EH (cell line): ENCODE data around the gene ATP8B4.

Experiments
- DNase-seq: peaks from one replicate; pipeline ENCODE4 v3.0.0-alpha.2; 2015; ENCODE audit warnings: low read depth

ATP8B4 gene

GRCh38 chr15:50064673-50065072 lies 54.4 kb downstream of the ATP8B4 start:
- no peak for DNase-seq

GRCh38 chr15:50063226-50063625 lies 55.8 kb downstream of the ATP8B4 start:
- DNase-seq = no peak

DNA sequence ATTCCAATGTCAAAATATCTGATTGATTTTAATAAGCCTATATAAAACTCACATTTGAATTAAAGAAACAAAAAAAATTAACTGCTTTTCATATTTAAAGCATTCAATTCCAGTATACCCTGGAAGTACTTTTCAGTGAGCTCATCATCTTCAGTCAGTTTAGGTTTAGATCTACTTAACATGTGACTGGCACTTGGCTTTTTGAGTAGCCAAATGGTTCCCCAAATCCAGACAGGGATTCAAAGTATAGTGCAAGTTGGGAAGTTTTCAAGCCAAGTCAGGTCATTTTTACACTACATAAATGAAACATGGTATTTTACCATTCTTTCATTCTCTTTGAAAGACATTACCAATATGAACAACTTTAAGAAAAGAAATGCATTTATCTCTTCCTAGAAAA lies 57.5 kb downstream of the ATP8B4 start:
- DNase-seq = no peak

- no peak for DNase-seq
Measured at GRCh38 chr15:50059883-50060282, 59.1 kb downstream of the ATP8B4 start.

DNA sequence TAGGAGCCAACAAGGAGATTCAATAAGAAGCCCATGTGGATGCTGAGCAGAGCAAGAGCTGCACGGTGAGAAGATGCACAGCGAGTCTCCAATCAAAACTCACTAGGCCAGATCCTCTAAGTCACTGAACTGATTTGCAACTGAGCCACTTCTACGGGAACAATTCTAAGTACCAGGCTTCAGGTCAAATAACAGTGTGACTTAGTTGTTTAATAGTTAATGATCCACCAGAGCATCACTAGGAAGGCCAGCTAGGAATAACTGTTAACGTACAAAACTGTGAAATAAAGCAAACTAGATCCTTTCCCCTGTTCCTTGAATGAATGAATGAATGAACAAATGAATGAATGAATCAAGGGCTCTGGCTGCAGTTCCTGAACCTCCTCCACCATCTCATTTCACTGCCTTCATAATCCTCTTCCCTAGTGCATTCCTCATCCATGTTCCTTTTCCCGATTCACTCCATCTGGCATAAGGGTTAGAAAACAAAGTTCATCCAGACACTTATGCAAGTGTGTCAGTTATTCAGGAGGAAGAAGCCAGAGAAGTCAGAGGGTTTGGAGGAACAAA lies 59.7 kb downstream of the ATP8B4 start:
- DNase-seq = no peak

- DNase-seq = peak; percentile 64
Measured at GRCh38 chr15:50057905-50058639, 61.0 kb downstream of the ATP8B4 start.

- DNase-seq = no peak
Measured at GRCh38 chr15:50057196-50057595, 61.8 kb downstream of the ATP8B4 start.

DNA sequence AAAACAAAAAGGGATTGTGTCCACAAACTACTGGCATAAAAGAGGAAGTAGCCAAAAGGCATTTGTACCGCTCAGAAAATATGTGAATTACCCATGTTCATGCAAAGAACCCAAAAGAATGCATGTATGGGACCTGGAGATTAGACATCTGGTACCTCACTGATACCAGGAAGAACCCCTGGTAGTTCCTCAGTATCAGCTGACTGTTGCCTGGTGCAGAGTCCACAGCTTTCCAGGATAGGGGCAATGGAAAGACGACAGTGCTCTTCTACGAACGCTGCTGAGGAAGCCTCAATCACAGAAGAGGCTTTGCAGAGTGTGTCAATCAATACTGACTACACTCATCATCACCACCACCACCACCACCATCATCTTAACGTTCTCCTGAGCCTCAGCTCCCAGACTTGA lies 63.3 kb downstream of the ATP8B4 start:
- no peak for DNase-seq

DNA sequence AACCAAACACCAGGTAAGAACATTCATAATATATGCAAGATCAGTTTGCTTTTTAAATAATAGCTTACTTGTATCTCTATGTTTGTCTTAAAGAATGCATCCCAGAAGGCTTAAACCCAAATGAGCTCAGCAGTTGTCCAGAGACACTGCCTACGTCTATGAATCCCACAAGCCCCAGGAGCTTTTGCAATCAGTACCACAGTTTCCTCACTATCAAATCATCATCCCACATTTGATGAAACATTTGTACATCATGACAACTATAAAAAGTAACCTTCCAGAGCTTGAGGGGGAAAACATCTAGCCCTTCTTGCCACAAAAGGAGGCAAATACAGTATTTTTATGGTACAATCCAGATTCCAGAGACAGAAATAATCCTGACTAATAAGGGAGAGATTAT lies 63.7 kb downstream of the ATP8B4 start:
- DNase-seq = peak; percentile 87

- no peak for DNase-seq
Measured at GRCh38 chr15:50053055-50053856, 65.8 kb downstream of the ATP8B4 start.

DNA sequence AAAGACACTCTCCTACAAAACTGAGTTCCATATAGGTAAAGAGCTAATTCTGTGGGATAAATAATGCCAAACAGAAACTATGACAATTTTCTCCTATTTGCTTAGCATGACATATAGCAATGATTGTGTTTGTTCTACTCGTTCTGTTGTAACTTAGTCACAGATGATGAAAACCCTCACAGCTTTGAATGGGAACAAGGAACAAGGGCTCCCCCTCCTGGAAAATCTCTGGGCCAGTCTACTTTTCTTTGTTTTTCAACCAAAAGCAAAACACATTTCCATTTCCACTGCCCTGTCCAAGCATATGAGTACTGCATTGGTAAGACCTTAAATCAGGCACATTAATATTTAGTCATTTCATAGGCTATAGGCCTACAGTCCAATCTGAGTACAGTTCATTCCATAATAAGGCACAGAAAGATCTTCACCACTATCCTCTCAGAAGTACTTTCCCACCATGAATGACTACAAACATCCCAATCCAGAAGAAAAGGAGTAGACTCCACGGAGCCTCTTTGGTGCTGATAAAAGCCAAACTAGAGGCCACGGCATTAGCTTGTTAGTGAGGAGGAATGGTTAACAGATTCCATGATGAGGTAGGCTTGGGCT lies 67.1 kb downstream of the ATP8B4 start:
- DNase-seq = peak; percentile 81

DNA sequence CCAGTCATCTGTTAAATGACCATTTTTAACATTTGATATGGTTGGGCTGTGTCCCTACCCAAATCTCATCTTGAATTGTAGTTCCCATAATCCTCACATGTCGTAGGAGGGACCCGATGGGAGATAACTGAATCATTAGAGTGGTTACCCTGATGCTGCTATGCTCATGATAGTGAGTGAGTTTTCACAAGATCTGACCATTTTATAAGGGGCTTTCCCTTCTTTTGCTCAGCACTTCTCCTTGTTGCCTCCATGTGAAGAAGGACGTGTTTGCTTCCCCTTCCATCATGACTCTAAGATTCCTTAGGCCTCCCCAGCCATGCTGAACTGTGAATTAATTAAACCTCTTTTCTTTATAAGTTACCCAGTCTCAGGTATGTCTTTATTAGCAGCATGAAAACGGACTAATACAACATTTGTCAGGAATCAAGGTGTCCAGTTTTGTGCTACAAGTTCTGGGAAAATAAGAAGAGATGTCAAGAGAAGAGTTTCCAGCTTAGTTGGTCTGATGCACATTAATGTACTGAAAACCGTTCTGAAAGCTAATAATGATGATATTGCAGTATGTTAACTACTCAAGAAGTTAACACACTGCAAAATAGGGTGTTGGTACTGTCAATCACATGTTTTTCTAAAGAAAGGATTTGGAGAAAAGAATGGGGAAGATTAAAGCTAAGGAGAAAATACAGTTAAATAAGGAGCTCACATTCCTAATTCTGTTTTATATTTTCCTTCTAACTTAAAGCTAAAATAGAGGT lies 67.9 kb downstream of the ATP8B4 start:
- no peak for DNase-seq

DNA sequence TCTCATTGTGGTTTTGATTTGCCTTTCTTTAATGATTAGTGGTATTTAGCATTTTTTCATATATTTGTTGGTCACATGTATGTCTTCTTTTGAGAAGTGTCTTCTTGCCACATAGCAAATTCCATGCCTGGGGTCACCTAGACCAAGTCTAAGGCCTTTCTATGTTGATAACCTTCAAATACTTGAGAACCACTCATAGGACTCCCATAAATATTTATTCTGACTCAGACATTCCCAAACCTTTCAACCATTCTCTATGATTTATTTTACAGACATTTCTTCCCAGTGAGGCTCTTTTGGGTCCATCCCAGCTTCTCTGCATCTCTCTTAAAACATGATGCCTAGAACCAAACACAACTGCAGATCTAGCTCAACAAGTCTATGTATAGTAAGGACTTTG lies 69.2 kb downstream of the ATP8B4 start:
- peak; percentile 86 for DNase-seq

DNA sequence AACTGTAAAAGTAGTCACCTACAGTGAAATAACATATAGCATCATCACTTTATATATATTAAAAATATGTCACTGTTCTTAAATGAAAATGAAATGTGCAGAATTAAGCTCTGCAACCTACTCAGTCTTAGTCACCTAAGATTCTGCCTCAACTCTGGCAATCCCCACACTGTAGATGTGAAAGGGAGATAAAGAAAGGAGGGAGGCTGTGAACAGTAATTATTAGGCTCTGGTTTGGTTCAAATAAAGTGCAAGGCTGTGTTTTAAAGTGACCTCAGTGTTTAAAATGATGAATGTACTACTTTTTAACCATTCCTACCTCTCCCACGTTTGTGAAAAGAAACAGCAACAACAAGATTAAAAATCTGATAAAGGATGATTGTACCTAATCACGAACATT lies 72.2 kb downstream of the ATP8B4 start:
- DNase-seq = peak; percentile 42

GRCh38 chr15:50046159-50046558 lies 72.9 kb downstream of the ATP8B4 start:
- DNase-seq = no peak

- DNase-seq = no peak
Measured at GRCh38 chr15:50044904-50045303, 74.1 kb downstream of the ATP8B4 start.

DNA sequence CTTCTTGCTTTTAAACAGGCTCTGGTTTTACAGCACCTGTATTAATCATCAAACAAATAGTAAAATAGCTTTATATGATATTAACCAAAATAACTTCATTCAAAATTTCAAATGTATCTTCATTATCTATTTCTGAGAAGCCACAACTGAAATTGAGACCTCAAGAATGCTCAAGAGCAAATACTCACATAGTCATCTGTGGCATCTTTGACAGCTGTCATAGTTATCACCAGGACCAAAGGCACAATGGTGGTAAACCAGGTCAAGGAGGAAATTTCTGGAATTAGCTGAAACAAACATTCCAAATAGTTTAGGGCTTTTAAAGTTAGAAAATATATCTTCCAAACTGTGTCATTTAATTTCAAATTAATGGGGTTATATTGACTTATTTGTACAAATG lies 74.6 kb downstream of the ATP8B4 start:
- no peak for DNase-seq

GRCh38 chr15:50042775-50043174 lies 76.3 kb downstream of the ATP8B4 start:
- DNase-seq = no peak

DNA sequence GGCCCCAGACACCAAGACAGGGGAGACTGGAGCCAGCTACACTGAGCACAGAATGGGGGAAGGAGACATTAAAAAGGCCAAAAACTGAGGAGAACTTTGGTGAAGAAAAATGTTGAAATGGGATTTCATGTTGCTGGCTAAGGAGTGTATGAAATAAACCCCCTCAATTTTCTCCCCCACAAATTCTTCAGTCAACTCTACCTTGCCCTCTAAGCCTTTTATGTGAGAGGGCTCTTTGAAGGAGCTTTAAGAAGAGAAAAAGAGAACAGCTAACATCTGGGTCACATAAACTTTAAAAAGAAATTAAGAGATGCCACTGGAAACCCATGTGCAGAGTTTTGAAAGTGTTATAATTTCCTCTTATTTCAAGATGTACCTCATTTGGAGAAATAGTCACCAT lies 88.6 kb downstream of the ATP8B4 start:
- DNase-seq = no peak

- no peak for DNase-seq
Measured at GRCh38 chr15:50028326-50028725, 90.7 kb downstream of the ATP8B4 start.

GRCh38 chr15:50024281-50024680 lies 94.8 kb downstream of the ATP8B4 start:
- DNase-seq = peak; percentile 19

DNA sequence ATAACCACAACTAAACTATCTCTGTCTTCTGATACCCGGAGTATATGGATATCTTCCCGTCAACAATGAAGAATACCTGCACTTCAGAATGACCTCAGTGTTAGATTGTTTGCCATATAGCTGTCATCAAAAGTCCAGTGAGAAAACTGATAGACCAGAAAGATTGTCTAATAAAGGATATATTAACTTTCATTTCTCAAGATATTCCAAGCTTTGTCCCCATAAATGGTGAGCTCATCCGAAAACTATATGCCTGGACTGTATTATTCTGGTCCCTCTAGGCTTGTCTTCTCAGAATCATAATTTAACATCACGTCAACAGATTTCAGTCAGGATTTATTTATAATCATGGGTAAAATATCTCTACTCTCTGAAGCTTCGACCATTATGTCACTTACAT lies 100.5 kb downstream of the ATP8B4 start:
- no peak for DNase-seq
